NOMO-1 (cell line): ENCODE data around the gene FAM3A.
"Not testable (repeated sequence)": the region's sequence is repeated elsewhere in the genome, so short reads cannot be mapped to it uniquely, and the experiment has no call there.

Source experiments
- DNase-seq, 2 experiments: peaks; one replicate each; lab custom pipeline; 2025; ENCODE audit not compliant: unreplicated experiment in 2 of 2; lab: John Stamatoyannopoulos, UW

FAM3A gene, protein sequence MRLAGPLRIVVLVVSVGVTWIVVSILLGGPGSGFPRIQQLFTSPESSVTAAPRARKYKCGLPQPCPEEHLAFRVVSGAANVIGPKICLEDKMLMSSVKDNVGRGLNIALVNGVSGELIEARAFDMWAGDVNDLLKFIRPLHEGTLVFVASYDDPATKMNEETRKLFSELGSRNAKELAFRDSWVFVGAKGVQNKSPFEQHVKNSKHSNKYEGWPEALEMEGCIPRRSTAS

DNA sequence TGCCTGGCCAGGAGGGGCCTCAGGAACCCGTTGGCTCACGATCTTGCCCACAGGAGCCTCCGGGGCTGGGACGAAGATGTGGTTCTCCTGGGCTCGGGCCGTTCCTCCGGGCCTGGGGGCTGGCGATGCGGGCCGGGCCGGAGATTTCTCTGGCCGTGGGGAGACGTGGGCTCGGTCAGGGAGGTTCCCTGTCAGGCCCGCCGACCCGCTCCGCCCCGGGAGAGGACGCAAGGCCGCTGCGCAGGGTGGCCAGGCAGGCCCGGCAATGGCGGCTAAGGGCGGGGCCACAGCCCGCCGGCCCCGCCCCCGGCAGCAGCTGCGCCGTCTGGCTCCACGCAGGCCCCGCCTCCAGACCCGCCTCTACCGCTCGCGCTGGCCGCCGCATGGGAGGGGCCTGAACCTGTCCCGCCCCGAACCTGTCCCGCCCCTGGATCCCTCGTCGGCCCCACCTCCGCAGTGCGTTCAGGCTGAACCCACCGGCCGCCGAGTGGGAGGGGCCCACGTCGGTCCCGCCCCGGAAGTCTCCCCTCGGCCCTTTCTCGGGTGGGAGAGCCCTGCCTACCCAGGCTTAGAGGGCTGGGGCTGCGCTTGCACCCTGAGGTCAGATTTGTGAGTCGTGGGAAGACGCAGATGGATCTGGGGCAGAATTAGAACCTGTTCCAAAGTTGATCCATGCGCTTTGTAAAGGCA lies at the start of gene FAM3A:
Gene FAM3A (minus strand): TSS at position 267 of the 690 bp plus-strand sequence. CDS start 460 bp downstream, outside the sequence.
- peak; percentile 71 to 84 for DNase-seq

DNA sequence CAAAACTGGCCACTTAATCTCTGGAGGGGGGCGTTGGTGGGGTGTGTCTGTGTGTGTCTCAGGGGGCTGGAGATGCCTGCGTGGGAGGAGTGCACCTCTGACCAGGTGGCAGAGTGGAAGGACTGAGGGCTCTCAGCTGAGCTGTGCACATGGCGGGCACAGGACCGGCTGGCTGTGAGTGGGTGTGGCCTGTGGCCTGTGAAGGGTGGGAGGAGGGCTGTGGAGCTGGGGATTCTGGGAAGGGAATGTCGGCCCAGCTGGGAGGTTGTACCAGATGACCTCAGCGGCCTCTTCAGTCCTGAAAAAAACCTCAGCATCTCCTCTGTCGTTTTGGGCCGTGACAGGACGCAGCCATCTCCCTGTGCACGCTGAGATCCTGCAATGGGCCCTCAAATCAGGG lies 46.3 kb upstream of the FAM3A start:
- DNase-seq = not testable (repeated sequence)

DNA sequence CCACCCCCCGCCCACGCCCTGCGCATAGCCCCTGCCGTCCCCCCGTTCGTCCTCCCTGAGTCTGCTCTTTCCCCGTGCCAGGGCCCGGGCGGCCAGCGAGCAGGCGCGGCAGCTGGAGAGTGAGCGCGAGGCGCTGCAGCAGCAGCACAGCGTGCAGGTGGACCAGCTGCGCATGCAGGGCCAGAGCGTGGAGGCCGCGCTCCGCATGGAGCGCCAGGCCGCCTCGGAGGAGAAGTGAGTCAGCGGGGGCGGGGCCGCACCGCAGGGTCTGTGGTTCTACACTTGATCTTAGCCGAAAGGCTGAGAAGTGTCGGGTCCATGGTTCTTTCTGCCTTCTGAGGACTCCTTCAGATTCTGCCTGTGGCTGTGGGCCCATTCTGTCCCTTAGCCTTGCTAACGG lies 44.3 kb upstream of the FAM3A start:
- not testable (repeated sequence) for DNase-seq

DNA sequence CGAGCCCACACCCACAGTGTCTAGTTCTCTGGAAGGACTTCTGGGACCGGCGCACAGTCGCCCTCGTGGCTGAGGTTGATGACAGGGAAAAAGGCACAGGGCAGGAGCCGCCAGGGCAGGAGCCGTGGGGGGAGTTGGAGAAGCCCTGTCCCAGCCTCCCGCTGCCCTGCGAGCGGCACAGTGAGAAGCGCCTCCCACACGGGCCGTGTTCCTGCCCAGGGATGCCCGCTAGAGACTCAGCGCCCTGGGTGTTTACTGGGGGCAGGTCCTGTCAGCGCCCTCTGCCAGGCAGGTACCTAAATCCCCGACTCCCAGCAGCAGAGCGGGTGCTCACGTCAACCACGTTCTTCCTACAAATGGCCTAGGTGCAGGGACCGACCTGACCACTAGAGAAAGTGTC lies 42.9 kb upstream of the FAM3A start:
- not testable (repeated sequence) for DNase-seq

DNA sequence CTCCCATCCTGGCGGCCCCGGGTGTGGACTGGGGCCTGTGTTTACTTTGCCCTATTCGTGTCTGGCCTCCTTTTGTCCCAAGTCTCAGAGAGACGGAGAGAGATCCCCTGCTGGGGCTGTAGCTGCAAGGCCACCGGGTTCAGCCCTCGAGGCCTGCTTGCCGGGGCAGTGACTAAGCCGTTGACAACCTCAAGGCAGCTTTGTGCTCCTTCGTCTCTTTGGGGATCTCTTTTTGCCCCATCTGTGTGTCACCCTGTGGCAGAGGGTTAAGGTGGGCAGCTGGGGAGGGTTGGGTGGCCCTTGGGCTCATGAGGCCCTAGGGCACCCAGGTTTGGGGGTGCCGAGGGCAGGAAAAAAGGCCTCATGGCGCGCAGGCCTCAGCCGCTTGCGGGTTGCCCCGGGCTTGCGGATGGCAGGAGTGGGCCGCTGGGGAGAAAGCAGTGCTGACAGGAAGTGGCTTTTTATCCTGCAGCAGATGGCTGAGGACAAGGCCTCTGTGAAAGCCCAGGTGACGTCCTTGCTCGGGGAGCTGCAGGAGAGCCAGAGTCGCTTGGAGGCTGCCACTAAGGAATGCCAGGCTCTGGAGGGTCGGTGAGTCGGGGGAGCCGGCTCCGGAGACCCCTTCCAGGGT lies 42.1 kb upstream of the FAM3A start:
- not testable (repeated sequence) for DNase-seq

DNA sequence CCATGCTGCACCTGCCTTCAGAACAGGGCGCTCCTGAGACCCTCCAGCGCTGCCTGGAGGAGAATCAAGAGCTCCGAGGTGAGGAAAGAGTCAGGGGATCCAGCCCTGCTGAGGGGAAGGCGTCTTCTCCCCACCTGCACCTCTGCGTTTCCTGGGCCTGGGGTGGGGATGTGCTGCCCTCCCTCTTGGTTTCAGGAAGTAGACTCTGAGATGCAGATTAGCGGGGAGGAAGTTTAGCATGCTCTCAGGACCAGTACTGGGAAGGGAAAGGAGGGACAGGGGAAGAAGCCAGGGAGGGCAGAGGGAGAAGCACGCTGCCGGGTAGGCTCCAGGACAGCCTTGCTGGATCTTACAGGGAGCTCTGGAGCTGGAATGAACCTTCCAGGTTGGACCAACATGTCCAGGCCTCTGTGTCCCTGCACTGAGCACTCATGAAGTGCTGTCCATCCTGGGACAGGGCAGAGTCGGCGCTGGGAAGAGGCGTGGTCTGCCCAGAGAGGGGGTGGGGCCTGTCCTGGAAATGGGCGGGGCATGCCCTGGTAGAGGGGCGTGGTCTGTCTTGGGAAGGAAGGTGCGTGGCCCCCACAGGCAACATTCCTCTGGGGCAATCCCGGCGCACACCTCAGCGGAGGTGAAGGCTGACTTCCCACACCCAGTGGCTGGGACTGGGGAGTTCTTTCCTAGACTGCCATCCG lies 36.2 kb upstream of the FAM3A start:
- not testable (repeated sequence) for DNase-seq

DNA sequence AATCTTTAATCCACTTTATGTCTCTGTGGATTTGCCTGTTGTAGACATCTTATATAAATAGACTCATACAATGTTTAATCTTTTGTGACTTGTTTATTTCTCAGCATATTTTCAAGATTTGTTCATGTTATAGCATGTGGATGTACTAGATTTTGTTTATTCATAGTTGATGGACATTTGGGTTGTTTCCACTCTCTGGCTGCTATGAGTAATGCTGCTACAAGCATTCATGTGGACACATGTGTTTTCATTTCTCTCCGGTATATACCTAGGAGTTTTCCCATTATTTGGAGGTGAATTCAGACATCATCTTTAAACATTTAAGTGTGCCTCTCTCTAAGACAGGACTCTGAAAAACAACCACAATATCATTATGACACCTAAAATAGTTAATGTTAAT lies 33.7 kb upstream of the FAM3A start:
- no peak for DNase-seq

DNA sequence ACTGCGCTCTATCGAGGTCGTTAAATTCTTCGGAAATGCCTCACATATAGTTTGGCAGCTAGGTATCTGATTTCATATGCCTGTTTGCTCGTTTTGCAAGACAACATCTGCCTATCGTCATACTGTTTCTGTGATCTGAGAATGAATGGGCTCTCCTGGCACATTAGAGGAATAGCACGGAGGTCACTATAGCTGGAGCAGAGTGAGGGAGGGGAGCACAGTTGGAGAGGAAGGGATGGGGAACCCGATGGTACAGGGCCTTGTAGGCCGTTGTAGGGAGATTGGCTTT lies 31.9 kb upstream of the FAM3A start:
- DNase-seq = no peak

DNA sequence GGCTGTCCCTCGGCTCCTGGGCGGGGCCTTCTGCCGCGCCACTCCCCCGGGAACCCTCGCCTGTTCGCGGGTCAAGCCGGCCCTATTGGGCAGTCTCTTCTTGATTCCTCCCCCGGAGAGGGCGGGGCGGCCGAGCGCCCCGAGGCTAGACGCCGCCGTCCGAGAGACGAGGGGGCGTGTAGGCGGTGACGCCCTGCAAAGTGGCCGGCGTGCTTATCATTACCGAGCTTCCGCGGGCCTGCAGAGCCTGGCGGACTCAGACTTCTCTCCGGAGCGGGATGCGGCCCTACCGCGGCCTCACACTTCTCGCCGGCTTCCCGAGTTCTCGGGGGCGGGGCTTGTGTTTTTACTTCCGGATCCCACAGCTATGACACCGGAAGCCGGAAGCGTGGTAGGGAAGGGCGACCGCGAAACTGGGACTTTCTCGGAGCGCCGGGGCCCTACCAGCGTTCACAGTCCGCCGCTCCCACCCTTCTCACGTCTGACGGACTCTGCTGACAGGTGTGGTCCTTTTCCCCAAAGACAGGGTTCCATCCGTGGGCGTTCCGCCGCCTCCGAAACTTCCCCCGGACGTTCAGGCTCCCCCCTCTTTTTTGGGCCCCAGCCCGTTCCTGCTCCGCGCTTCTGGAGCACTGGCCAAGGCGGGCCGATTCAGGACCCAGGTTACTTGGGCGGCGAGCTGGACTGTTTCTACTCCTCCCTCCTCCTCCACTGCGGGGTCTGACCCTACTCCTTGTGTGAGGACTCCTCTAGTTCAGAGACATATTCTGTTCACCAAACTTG lies 31.4 kb upstream of the FAM3A start, which contains the start of gene IKBKG:
Gene IKBKG (plus strand): TSS at position 376 of the 783 bp plus-strand sequence. CDS start 4,383 bp downstream, outside the sequence.
- peak; percentile 73 to 76 for DNase-seq

DNA sequence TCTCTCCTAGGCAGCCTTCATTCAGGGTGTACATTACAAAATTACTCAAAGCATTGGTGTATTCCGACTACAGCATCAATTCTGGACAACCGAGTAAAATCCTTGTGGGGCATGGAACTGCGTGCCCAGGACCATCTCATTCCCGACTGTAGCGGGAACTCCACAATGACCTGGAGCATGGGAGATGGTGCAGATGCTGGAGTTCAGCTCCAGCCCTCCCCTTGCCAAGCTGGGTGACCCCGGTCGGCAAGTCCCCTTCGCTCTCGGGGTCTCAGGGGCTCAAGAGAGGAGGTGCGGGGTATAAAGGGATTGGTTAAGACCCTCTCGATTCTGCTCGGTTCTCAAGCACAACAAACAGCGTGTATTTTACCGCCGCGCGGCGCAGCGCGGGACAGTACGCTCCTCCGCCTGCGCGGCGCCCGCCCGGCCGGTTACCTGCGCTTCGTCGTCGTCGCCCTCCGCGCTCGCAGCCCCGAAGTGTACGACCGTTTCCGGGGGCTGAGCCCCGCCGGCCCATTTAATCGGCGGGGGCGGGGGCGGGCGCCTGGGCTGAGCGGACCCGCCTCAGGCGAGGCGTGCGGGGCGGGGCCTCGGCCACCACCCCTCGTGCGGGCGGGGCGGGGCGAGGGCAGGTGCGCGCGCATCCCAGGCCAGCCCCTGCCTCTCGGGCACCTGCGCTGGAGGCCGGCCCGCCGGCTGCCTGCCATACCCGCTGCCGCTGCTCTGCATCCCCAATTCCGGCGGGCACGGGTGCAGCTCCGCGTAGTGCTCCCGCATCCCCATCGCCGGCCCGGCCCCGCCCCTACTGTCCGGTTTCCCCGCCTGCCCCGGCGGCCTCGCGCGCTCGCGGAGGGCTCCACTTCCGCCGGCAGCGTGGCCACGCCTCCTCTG lies 30.6 kb upstream of the FAM3A start, which contains the start of gene G6PD:
Gene G6PD (minus strand): TSS at position 493 of the 891 bp plus-strand sequence. CDS start 691 bp downstream, outside the sequence.
- DNase-seq = peak; percentile 47 to 49

DNA sequence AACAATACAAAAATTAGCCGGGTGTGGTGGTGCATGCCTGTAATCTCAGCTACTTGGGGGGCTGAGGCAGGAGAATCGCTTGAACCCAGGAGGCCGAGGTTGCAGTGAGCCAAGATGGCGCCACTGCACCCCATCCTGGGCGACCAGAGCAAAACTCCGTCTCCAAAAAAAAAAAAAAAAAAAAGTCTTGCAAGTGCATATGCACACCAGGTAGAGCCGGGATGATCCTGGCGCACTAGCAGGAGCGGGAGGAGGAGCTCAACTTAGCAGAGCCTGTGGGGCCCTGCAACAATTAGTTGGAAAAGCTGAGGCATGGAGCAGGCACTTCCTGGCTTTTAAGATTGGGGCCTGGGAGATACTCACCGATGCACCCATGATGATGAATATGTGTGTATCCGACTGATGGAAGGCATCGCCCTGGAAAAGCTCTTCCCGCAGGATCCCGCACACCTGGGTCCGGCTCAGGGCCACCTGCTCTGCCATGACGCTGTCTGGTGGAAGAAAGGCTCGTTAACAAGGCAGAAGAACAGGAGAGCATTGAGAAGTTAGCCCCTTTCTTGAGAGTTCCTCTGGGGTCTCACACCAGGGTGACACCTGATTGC lies 29.7 kb upstream of the FAM3A start:
- no peak for DNase-seq

DNA sequence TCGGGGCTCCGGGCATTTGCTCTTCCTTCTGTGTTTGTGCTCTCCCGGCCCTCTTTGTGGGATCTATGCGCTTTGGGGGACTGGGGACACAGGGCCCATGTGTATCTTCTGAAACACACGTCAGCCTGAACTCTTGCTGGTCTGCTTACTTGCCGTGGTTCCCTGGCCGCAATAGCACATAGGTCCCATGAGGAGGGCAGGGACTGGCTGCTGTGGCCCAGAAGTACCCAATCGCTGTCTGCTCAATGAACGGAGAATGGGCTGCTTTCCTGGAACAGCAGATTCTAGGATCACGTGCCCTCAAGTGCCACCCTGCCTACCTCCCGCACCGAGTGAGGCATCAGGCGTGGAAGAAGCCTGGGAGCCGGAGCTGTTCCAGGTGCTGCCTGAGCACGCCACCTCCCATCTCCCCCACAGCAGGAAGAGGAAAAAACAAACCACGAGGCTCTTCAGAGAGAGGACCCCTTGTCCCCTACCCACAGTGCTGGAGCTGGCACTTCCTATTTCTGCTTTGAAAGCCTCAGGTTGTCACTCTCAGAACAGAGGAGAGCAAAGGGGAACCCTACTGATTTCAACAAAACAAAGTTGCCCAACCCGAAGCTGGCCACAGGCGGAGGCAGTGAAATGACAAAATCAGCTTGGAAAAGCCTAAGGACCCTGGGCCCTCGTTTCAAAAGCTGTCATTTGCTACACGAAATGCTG lies 26.8 kb upstream of the FAM3A start:
- peak; percentile 76 to 85 for DNase-seq

DNA sequence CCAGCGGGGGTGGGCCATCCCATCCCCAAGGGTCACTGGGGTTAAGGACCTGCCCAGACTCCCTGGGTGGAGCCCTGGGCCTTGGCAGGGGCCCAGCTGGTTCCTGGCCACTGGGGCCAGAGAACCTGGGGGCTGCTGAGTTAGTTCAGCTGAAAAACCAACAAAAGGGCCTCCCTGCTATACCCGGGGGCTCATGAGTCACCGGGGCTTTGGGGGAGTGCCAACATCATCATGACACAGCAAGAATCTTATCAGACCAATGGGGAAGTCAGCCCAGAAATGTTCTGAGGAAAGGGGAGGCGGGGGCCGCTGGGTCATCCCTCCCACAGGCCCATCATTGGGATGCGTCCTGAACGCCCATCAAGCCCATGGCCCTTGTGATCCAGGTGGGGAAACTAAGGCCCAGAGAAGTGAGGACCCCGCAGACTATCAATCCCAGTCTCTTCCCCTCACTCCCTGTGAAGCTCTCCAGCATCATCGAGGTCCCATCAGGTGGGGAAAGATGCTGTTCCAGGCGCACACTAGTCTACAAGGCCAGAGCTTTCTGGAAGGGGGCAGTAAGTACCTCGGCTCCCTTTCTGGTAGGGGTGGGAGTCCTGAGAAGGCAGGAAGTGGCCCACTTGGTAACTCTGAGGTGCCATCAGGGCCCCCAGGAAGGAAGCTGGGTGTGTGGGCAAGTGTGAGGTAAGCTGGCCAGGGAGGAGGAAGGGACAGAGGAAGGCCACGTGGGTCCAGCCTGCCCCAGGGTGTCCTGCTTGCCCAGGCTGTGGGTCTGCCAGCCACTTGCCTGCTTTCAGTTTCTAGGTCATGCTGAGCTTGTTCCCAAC lies 26.1 kb upstream of the FAM3A start:
- peak; percentile 58 to 70 for DNase-seq

DNA sequence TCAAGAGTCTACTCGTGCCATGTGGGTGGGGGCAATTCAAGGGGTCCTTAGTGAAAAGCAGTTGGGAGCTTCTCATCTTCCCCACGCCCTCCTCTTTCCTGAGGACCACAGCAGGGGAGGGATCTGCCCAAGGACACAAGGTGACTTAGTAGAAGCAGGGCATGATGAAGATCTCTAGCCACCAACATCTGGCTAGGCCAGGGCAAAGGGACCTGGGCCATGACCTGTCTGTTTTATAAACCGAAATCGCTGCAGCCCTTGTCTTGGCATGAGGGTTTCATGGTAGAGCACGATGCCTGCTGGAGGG lies 25.5 kb upstream of the FAM3A start:
- no peak for DNase-seq

DNA sequence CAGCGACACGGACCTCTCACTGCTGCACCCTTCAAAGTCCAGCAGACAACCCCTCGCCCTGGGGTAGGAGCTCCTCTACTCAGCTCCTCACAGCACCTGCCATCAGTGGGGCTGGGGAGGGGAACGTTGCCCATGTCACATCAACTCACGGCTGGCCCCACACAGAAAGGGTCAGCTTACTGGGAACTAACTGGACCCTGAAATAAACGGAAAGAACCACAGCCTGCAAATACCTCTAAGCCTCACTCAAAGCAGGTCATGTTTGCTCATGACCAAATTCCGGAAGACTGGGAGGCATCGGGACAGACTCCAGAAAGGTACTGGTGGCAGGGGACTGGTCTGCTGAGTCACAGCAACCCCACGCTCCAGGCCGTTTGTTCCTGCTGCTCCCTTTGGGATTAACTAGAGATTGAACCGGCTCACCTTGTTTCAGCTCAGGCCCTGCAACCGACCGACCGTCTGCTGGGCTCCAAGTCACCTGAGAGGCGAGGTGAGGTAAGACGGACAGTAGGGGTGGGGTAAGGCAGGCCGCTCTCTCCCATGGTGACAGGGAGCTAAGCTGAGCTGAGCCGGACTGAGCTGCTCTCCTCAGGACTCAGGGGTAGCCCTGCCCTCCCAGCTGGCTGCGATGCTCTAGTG lies 25.0 kb upstream of the FAM3A start:
- DNase-seq = no peak

DNA sequence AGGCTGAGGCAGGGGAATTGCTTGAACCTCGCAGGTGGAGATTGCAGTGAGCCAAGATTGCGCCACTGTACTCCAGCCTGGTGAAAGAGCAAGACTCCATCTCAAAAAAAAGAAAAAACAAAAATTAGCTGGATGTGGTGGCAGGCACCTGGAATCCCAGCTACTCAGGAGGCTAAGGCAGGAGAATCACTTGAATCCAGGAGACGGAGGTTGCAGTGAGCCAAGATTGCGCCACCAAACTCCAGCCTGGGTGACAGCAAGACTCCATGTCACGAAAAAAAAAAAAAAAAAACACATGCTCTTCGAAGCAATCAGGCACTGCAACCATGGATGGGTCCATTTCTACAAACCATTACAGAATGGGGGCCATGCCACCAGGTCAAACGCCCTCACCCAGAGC lies 24.3 kb upstream of the FAM3A start:
- DNase-seq = not testable (repeated sequence)

DNA sequence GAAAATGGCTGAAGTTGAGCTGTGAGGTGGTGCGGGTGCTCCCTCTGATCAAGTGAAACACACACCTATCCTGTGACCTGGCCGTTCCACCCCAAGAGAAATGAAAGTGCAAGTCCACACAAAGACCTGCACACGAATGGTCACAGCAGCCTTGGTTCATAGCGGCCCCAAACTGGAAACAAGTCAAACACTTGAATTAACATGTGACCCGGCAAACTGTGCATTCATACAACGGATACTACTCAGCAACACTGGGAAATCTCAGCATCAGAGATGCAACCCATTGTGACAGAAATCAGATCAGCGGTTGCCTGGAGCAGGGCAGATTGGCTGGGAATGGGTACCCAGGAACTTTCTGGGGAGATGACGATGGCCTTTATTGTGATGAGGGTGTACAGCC lies 23.0 kb upstream of the FAM3A start:
- DNase-seq = no peak
